Body of pancreas (tissue), 4 donors: ENCODE measurements around the gene CNIH2.

Experiments used
- POLR2A ChIP-seq, 3 donors: fragments of 450-650 bp; IDR thresholded peaks; one replicate each; pipeline ENCODE4 v1.6.1; 2016; ENCODE audit warnings: antibody characterized with exemption in 3 of 3, mild to moderate bottlenecking in 2 of 3
- TF ChIP-seq, protein P1 (sequence below), 7 experiments: fragments of 450-650 bp in 4 of 7; fragments of 200-600 bp in 3 of 7; sonication (generic) in 3 of 7; IDR thresholded peaks; one replicate each; pipeline ENCODE4 v1.5.1; 2016 to 2019; ENCODE audit warnings: antibody characterized with exemption in 7 of 7

DNA sequence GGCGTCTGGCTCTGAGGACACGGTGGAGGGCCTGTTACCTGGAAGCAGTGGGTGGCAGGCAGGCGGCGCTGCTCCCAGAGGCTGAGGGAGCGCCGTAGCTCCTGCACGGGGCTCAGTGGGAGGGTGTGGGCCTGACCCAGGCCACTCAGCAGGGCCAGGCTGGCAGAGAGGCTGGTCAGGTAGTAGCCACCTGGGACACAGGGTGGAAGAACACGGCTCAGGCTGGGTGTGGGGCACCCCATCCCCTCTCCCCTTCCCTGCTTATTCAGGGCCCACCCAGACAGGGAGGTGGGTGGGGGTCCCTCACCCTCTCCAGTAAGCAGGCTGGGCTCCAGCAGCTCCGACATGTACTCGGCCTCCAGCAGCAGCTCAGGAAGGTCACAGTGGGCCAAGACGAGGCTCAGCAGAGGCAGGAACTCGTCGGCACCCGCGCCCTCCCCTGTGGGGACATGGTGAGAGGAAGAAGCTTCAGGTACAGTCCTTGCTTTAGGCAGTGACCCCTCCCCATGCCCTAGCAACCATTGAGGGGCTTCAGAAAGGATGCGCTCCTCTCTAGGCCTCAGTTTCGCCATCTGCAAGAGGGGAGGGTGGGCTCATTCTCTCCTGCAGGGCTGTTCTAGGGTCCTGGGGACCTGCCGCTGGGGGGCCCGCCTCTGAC lies 55.4 kb downstream of the CNIH2 start:
- no peak for TF ChIP-seq POLR2A (IDR thresholded peaks at IDR 0.05)
- TF ChIP-seq, protein P1, sequence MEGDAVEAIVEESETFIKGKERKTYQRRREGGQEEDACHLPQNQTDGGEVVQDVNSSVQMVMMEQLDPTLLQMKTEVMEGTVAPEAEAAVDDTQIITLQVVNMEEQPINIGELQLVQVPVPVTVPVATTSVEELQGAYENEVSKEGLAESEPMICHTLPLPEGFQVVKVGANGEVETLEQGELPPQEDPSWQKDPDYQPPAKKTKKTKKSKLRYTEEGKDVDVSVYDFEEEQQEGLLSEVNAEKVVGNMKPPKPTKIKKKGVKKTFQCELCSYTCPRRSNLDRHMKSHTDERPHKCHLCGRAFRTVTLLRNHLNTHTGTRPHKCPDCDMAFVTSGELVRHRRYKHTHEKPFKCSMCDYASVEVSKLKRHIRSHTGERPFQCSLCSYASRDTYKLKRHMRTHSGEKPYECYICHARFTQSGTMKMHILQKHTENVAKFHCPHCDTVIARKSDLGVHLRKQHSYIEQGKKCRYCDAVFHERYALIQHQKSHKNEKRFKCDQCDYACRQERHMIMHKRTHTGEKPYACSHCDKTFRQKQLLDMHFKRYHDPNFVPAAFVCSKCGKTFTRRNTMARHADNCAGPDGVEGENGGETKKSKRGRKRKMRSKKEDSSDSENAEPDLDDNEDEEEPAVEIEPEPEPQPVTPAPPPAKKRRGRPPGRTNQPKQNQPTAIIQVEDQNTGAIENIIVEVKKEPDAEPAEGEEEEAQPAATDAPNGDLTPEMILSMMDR (IDR thresholded peaks at IDR 0.05) = no peak
